C4-2B (cell line): Measurements from ENCODE around the gene ZNF138.

ENCODE experiments used
- ZFX ChIP-seq: fragments of 450-650 bp; IDR thresholded peaks from 2 replicates; pipeline ENCODE4 v1.6.1; 2017
- TF ChIP-seq, protein P1 (sequence below): fragments of 450-650 bp; conservative IDR thresholded peaks from 2 replicates; pipeline ENCODE4 v1.5.1; 2017; ENCODE audit warnings: mild to moderate bottlenecking

DNA sequence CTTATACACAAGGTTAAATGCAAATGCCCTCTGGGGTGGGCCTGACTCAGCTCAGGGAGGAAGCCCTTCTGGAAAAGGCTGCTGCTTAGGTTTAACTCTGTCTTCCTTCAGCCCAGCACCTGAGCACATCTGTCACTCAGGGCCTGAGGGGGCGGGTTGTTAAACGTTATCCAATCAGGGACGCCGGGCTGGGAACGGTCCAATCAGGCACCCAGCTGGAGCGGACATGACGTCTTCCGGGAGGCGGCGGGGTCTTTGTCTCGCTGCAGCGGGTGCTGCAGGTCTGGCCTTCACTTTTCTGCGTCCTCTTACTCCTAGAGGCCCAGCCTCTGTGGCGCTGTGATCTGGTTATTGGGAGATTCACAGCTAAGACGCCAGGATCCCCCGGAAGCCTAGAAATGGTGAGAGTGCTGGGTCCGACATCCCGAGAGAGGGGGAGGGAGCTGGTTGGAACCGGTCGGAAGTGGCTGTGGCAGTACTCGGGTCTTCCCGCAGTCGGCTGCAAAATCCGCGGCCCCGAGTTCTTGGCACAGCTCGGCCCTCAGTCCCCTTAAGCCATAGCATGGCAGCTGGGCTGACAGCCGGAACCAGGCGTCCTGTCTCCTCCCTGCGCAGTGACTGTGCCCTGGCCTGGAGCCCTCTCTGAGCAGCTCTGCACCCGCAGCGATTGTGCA lies at the start of gene ZNF138:
- TF ChIP-seq, protein P1, sequence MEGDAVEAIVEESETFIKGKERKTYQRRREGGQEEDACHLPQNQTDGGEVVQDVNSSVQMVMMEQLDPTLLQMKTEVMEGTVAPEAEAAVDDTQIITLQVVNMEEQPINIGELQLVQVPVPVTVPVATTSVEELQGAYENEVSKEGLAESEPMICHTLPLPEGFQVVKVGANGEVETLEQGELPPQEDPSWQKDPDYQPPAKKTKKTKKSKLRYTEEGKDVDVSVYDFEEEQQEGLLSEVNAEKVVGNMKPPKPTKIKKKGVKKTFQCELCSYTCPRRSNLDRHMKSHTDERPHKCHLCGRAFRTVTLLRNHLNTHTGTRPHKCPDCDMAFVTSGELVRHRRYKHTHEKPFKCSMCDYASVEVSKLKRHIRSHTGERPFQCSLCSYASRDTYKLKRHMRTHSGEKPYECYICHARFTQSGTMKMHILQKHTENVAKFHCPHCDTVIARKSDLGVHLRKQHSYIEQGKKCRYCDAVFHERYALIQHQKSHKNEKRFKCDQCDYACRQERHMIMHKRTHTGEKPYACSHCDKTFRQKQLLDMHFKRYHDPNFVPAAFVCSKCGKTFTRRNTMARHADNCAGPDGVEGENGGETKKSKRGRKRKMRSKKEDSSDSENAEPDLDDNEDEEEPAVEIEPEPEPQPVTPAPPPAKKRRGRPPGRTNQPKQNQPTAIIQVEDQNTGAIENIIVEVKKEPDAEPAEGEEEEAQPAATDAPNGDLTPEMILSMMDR = no peak
- TF ChIP-seq ZFX = peak; percentile 67
